Measurements from ENCODE around the gene ANK3. TPM values are rescaled to one million over a fixed set of nuclear protein-coding genes. Genes with fewer than 3 reads are reported as not detected.

Gene ANK3
- total and polyA plus RNA-seq, 2 experiments from 2014 or later = 44.9 to 95.8 TPM

DNA sequence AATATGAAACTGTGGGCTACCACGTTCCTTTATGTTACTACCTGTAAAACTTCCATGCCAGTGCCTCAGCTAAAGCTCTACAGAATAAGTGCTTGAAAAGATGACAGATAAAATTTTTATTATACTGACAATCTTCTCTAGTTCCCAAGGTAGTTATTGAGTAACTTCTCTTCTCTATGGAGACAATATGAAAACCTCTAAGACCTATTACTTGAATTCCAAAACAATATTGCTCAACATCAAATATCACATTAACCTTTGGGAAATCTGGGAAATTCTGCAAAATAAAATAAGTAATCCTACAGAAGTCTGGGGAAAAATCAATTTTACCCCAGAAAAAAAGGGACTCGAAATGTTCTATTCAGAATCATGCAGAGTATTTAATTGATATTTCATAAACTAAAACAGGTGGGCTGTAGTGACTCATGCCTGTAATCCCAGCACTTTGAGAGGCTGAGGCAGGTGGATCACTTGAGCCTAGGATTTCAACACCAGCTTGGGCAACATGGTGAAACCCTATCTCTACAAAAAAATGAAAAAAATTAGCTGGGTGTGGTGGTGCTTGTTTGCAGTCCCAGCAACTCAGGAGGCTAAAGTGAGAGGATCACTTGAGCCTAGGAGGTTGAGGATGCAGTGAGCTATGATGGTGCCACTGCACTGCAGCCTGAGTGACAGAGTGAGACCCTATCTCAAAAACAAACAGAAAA, 23.8 kb upstream of the ANK3 start:
- H3K4me1 ChIP-seq (ENCODE audit: low read depth) = peaks cover 5% of the 10 kb centered on the region
- no peak for DNase-seq (ENCODE audit: low read depth in 1 of 2, low spot score in 1 of 2)
- H3K36me3 ChIP-seq = no peaks in the 10 kb centered on the region
- TF ChIP-seq, protein P1, sequence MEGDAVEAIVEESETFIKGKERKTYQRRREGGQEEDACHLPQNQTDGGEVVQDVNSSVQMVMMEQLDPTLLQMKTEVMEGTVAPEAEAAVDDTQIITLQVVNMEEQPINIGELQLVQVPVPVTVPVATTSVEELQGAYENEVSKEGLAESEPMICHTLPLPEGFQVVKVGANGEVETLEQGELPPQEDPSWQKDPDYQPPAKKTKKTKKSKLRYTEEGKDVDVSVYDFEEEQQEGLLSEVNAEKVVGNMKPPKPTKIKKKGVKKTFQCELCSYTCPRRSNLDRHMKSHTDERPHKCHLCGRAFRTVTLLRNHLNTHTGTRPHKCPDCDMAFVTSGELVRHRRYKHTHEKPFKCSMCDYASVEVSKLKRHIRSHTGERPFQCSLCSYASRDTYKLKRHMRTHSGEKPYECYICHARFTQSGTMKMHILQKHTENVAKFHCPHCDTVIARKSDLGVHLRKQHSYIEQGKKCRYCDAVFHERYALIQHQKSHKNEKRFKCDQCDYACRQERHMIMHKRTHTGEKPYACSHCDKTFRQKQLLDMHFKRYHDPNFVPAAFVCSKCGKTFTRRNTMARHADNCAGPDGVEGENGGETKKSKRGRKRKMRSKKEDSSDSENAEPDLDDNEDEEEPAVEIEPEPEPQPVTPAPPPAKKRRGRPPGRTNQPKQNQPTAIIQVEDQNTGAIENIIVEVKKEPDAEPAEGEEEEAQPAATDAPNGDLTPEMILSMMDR (IDR thresholded peaks at IDR 0.05; ENCODE audit: low read depth, low read length) = no peak
- H3K9me3 ChIP-seq (ENCODE audit: low read depth) = no peaks in the 10 kb centered on the region
- H3K4me3 ChIP-seq = no peak overlapping the region
- H3K27ac ChIP-seq = no peak overlapping the region
- no peaks in the 10 kb centered on the region for H3K27me3 ChIP-seq

DNA sequence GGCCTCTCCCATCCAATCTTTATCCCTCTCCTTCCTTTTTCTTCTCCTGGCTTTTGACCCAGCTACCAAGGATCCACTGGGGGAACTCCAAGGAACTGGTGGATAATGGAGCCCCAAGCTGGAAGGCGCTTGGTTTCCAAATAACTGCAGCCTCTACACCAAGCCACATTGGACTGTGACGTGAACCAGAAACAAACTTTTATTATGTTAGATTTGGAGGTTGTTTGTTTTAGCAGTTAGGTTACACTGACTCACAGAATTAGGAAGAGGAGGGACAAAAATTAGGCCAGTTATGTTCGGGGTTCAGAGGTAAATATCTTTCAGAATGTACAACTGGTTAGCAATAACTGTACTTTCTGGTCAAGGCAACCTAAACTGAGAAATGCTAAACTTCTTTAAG, 21.3 kb upstream of the ANK3 start:
- Histone ChIP-seq H3K4me1 (ENCODE audit: low read depth) (no peaks in the 10 kb centered on the region), H3K27ac (no peak overlapping the region), H3K27me3 (no peaks in the 10 kb centered on the region), H3K9me3 (ENCODE audit: low read depth) (no peaks in the 10 kb centered on the region), H3K36me3 (no peaks in the 10 kb centered on the region), H3K4me3 (no peak overlapping the region)
- DNase-seq (ENCODE audit: low read depth in 1 of 2, low spot score in 1 of 2) = no peak
- TF ChIP-seq, protein P1 (IDR thresholded peaks at IDR 0.05; ENCODE audit: low read depth, low read length) = no peak

DNA sequence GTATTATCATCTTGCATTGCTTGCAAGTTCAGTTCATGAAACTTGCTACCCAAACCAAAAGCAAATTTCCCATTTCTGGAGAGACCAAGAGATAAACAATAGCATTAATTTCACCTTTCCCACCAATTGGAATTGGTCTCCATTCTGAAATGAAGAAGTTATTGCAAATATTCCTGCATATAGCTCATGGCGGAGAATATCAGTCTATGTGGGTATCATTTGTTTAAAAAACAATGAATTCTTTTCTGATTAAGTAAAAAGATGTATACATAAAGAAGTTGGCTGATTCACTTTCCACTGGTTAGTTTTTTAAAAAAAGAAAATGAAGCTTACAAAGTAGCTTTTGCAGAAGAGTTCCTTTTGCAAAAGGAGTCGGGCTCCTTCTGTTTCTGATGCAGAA, 19.5 kb upstream of the ANK3 start:
- TF ChIP-seq, protein P1 (IDR thresholded peaks at IDR 0.05; ENCODE audit: low read depth, low read length) = no peak
- DNase-seq (ENCODE audit: low read depth in 1 of 2, low spot score in 1 of 2) = no peak
- no peaks in the 10 kb centered on the region for H3K27me3 ChIP-seq

DNA sequence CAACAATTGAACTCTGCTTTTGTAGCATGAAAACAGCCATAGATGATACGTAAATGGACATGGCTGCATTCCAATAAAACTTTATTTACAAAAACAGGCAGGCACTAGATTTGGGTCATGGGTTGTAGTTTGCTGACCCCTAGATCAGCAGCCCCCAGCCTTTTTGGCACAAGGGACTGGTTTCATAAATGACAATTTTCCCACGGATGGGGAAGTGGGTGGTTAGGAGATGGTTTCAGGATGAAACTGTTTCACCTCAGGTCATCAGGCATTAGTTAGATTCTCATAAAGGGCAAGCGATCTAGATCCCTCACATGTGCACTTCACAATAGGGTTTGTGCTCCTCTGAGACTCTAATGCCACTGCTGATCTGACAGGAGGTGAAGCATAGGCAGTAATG, 16.5 kb upstream of the ANK3 start:
- Histone ChIP-seq H3K36me3 (no peaks in the 10 kb centered on the region), H3K27me3 (no peaks in the 10 kb centered on the region), H3K4me3 (no peak overlapping the region), H3K4me1 (ENCODE audit: low read depth) (no peaks in the 10 kb centered on the region), H3K27ac (no peak overlapping the region), H3K9me3 (ENCODE audit: low read depth) (no peaks in the 10 kb centered on the region)
- TF ChIP-seq, protein P1 (IDR thresholded peaks at IDR 0.05; ENCODE audit: low read depth, low read length) = no peak
- no peak for DNase-seq (ENCODE audit: low read depth in 1 of 2, low spot score in 1 of 2)

More for the DNA sequence above, 19.5 kb upstream of the ANK3 start:
- Histone ChIP-seq H3K27ac (no peak overlapping the region), H3K9me3 (ENCODE audit: low read depth) (no peaks in the 10 kb centered on the region), H3K36me3 (no peaks in the 10 kb centered on the region), H3K4me3 (no peak overlapping the region), H3K4me1 (ENCODE audit: low read depth) (no peaks in the 10 kb centered on the region)

DNA sequence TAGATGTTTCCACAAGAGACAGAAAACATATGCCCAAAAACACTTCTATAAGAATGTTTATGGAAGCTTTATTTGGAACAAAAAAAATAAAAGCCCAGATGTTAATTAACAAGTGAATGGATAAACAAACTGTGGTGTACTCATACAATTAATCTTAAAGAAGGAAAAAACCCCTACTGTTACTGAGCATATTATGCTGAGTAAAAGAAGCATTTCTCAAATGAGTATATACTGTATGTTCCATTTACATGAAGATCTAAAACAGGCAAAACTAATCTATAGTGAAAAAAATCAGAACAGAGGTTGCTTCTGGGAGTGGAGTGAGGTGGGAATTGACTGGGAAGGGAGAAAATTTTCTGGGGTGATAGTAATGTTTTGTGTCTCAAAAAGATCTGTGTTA, 15.5 kb upstream of the ANK3 start:
- no peak overlapping the region for H3K27ac ChIP-seq
- H3K9me3 ChIP-seq (ENCODE audit: low read depth) = no peaks in the 10 kb centered on the region
- H3K36me3 ChIP-seq = no peaks in the 10 kb centered on the region
- H3K27me3 ChIP-seq = no peaks in the 10 kb centered on the region
- TF ChIP-seq, protein P1 (IDR thresholded peaks at IDR 0.05; ENCODE audit: low read depth, low read length) = no peak
- no peak for DNase-seq (ENCODE audit: low read depth in 1 of 2, low spot score in 1 of 2)
- no peak overlapping the region for H3K4me3 ChIP-seq
- H3K4me1 ChIP-seq (ENCODE audit: low read depth) = no peaks in the 10 kb centered on the region

All from cardiac muscle cell (in vitro differentiated cells and primary cell).